ENCODE data around the gene PRKAG2.
"Not testable (repeated sequence)": the region's sequence is repeated elsewhere in the genome, so short reads cannot be mapped to it uniquely, and the experiment has no call there.

PRKAG2 gene

GRCh38 chr7:151786241-151786640 lies 90.7 kb downstream of the PRKAG2 start:
- DNase-seq (ENCODE audit: low read depth in 2 of 2), result no peak

DNA sequence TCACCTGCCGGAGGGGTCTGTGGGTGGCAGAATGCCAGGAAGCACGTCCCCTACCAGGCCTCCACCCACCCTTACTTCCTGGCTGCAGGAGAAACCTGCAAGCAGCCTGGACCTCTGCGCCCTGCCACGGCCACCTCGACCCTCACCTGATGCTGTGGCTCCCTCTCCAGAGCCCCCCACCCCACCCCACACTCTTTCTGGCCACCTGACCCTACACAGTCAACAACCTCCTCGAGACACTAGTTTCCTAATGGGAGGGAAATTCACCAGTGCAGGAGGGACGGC lies 91.3 kb downstream of the PRKAG2 start:
- no peak for DNase-seq (ENCODE audit: low read depth in 2 of 2)

DNA sequence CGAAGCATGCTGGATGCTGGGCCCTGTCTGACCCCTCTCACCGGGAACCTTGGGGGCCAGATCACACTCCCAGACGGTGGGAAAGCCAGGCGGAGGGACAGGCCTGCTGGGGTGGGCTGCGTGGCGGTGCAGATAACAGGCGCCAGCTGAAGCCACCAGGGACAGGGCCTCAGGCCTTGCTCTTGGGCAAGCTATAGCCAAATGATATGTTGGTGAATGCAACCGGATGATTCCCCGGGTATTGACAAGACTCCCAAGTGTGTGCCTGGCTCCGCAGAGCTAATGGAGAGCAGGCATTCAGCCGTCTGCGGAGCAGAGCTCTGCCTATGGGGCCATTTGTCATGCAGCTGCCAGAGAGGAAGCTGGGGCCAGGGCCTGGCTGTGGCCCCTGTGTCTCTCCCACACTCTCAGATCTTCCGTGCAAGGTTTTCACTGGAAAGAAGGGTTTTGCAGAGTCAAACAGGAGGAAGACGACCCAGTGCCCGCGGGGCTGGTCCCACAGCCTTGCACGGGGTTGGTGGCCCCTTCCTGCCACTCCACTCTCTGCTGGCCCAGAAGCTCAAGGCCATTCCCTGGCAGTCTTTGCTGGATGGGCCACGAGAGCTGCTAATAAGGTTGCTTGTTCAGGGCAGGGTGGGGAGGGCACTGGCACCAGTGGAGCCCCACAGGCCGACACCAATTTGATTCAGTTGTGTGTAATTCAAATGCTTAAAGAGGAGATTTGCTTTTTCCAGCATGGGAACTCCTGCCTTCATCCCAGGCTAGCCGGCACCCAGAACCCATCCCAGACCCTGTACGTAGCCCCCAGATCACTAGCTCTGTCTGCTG lies 91.8 kb downstream of the PRKAG2 start:
- no peak for DNase-seq (ENCODE audit: low read depth in 2 of 2)

DNA sequence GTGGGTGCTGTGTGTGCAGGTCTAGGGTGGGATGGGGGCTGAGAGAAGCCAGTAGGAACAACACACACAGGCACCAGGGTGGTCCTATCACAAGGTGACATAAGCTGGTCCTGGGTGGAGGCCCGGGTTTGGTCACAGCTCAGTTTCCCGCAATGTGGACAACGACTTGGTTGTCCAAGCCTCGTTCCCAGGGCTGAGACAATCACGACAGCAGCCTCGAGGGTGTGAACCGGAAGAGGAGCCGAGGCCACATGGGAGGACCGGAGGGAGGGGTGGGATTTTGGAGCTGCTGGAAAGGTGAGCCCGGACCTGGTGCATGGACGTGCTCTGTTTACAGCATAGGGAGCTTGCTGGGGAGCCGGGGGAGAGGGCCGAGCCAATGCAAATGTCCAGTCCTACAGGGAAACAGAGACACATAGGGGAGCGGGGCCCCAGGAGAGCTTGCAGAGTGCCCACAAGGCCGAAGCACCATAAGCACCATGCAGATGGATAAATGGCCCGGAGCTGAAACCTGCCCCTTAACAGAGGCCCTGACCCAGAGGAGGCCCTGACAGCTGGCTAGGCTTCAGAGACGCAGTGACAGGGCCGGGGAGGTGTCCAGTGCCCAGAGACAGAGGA lies 92.8 kb downstream of the PRKAG2 start:
- DNase-seq (ENCODE audit: low read depth in 2 of 2), result no peak

- peak; percentile 53 to 57 for DNase-seq (ENCODE audit: low read depth in 2 of 2)
Measured at GRCh38 chr7:151782598-151783448, 94.1 kb downstream of the PRKAG2 start.

DNA sequence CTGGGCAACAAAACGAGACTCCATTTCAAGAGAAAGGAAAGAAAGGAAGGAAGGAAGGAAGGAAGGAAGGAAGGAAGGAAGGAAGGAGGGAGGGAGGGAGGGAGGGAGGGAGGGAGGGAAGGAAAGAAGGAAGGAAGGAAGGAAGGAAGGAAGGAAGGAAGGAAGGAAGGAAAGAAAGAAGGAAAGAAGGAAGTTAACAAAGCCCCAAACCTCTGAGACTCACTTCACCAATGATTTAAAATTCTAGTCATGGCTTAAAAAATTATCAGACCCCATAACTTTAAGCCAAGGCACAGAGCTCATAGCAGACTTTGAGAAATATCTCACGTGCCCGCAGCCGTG lies 94.7 kb downstream of the PRKAG2 start:
- not testable (repeated sequence) for DNase-seq (ENCODE audit: low read depth in 2 of 2)

- no peak for DNase-seq (ENCODE audit: low read depth in 2 of 2)
Measured at GRCh38 chr7:151781161-151781845, 95.6 kb downstream of the PRKAG2 start.

DNA sequence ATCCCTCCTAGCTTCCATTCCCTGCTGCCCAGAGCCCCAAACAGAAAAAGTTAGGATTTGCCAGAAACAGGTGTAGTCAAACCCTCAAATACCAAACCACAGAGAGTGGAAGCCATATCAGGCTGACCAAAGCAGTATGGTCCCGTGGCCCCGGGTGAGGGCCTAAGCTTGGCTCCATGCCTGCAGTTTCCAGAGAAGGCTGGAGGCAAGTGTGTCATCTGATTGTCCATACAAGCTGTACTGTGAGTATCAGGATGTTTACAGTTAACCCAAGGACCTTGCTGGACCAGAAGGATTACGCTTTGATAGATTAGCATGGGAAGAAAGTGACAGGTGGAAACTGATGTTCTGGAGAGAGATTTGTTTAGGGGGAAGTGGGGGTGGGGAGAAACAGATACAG lies 96.3 kb downstream of the PRKAG2 start:
- DNase-seq (ENCODE audit: low read depth in 2 of 2), result no peak

- no peak for DNase-seq (ENCODE audit: low read depth in 2 of 2)
Measured at GRCh38 chr7:151779678-151780077, 97.2 kb downstream of the PRKAG2 start.

DNA sequence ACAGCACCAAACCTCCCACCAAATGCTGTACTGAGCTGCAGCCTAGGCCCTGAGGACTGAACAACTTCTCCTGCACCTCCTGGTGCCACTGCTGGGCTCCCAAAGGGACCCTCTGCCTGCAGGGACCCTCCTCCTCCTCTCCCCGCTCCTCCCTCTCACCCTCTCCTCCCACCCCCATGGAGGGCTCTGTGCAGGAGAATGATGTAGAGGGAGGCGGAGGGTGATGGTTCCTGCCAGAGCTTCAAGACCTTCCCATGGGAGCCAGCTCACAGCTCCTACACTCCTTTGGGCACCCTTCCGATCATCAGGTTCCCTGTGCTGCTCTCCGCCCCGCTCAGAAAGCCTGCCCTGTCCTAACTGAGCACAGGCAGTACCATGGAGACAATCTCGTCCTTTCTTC lies 97.7 kb downstream of the PRKAG2 start:
- no peak for DNase-seq (ENCODE audit: low read depth in 2 of 2)

- no peak for DNase-seq (ENCODE audit: low read depth in 2 of 2)
Measured at GRCh38 chr7:151777908-151778670, 98.8 kb downstream of the PRKAG2 start.

DNA sequence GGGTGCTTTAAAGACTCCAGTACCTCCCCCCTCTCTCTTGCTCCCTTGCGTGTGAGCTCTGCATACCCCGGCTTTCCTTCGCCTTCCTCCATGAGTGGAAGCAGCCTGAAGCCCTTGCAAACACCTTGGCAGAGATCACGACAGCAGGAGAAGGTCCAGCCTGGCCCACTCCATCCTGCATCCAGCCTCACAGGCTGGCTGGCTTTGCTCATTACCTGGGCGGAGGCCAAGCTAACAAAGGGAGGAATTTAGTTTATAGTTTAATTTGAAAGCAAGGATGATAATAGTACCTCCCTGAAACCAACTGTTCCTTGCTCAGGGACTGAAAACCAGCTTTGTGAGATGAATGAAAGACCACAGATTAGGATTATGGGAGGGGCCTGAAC lies 99.4 kb downstream of the PRKAG2 start:
- no peak for DNase-seq (ENCODE audit: low read depth in 2 of 2)

DNA sequence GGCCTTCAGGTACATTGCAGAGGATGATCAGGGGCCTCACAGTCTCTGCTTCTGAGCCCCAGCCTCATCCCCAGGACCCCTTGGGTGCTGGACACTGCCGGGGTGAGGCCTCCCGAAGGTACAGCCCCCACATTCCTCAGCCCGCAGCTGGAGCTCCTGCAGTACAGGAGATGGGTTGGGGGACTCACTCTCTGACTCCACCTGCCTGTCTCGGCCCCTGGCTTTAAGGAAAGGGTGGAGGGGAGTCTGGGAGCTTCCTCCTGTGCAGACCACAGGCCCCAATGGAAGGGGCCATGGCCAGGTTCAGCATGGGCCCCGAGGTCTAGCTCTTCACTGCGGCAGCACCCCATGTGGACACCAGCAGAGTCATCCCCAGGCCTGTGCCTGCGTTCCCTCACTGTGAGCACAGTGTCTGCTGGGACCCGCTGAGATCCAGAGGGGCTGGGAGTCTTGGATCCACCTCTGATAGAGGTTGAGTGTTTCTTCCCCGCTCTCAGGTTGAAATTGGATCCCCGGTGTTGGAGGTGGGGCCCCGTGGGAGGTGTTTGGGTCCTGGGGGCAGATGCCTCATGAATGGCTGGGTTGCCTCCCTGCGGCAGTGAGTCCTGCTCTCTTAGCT lies 99.9 kb downstream of the PRKAG2 start:
- DNase-seq (ENCODE audit: low read depth in 2 of 2), result no peak

- no peak for DNase-seq (ENCODE audit: low read depth in 2 of 2)
Measured at GRCh38 chr7:151776446-151776845, 100.5 kb downstream of the PRKAG2 start.

- DNase-seq (ENCODE audit: low read depth in 2 of 2), result no peak
Measured at GRCh38 chr7:151775547-151776443, 101.1 kb downstream of the PRKAG2 start.

DNA sequence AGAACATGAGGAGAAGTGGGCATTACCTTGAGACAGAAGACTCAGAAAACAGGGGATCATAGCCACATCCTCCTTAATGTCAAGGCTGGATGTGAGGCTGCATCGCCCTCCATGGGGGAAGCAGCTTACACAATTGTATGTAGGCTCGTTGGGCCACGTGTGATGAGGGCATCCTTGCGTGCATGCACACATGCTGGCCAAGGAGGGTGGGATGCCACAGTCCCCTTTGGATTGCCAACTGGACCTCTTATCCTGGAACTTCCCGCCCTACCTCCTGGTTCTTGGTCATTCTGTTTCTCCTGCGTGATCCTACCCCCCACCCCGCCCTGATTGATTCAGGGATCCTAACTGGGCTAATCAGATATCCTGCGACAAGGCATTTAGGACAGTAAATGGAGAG lies 102.0 kb downstream of the PRKAG2 start:
- no peak for DNase-seq (ENCODE audit: low read depth in 2 of 2)

DNA sequence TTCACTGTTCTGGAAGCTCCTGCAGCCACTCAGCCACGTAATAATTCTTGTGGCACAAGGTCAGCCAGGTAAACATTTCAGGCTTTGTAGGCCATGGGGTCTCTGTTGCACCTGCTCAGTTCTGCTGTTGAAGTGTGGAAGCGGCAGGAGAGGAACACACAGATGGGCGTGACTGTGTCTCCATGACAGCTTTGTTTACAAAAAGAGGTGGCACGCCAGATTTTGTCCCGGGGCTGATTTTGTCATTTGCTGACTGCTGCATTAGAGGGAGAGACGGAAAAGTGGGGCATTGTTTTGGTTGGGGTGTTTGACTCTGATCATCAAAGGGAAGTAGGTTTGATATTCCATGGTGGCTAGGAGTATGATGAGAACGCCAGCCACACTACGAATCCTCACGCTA lies 103.1 kb downstream of the PRKAG2 start:
- DNase-seq (ENCODE audit: low read depth in 2 of 2), result no peak

- DNase-seq (ENCODE audit: low read depth in 2 of 2), result no peak
Measured at GRCh38 chr7:151770232-151770631, 106.7 kb downstream of the PRKAG2 start.

- DNase-seq (ENCODE audit: low read depth in 2 of 2), result no peak
Measured at GRCh38 chr7:151769188-151769821, 107.6 kb downstream of the PRKAG2 start.

- DNase-seq (ENCODE audit: low read depth in 2 of 2), result no peak
Measured at GRCh38 chr7:151768805-151769187, 108.1 kb downstream of the PRKAG2 start.

Measured in activated CD4-positive, alpha-beta T cell treated with anti-CD3 and anti-CD28 coated beads for 24 hours (primary cell).